K562 (cell line): ENCODE measurements around the gene UTP11. TPM values are rescaled to one million over a fixed set of nuclear protein-coding genes. Genes with fewer than 3 reads are reported as not detected.

ENCODE experiments used
- BCL6 ChIP-seq: fragments of 250-450 bp; sonication (Bioruptor Pico); IDR thresholded peaks from 2 replicates; pipeline ENCODE4 v1.4.0; 2020
- CEBPB ChIP-seq: fragments of 450-650 bp; IDR thresholded peaks from 2 replicates; pipeline ENCODE4 v1.6.1; 2016; ENCODE audit warnings: missing genetic modification characterization, missing compliant biosample characterization
- CUX1 ChIP-seq: fragments of 200-800 bp; sonication (Bioruptor generic); IDR thresholded peaks from 2 replicates; pipeline ENCODE4 v1.6.1; 2016; ENCODE audit warnings: missing genetic modification characterization, missing compliant biosample characterization
- E2F6 ChIP-seq, 2 experiments: IDR thresholded peaks; 2 replicates each; pipeline ENCODE4 v1.6.1; 2011; ENCODE audit warnings: borderline replicate concordance in 1 of 2, control low read depth in 1 of 2, low read depth in 1 of 2, low read length in 1 of 2, mild to moderate bottlenecking in 1 of 2, mixed read lengths in 1 of 2, moderate library complexity in 1 of 2; ENCODE audit not compliant: insufficient read depth in 1 of 2, insufficient read length in 1 of 2, poor library complexity in 1 of 2, severe bottlenecking in 1 of 2; ENCODE audit errors: extremely low read depth in 1 of 2
- HOMEZ ChIP-seq: fragments of 250-450 bp; sonication (Bioruptor Pico); IDR thresholded peaks from 2 replicates; pipeline ENCODE4 v1.4.0; 2020; ENCODE audit warnings: mild to moderate bottlenecking, moderate library complexity
- MTA1 ChIP-seq: fragments of 450-650 bp; IDR thresholded peaks from 2 replicates; pipeline ENCODE4 v1.6.1; 2017; ENCODE audit warnings: borderline replicate concordance
- MXI1 ChIP-seq: IDR thresholded peaks from 2 replicates; pipeline ENCODE4 v1.6.1; 2011; ENCODE audit warnings: low read depth, mild to moderate bottlenecking, improper control_type of control experiment, low read length
- NR2C1 ChIP-seq, 2 experiments: fragments of 450-650 bp; IDR thresholded peaks; 2 replicates each; pipeline ENCODE4 v1.6.1; 2017; ENCODE audit warnings: mild to moderate bottlenecking in 2 of 2, antibody characterized with exemption in 1 of 2, inconsistent platforms in 1 of 2, missing compliant biosample characterization in 1 of 2, missing genetic modification characterization in 1 of 2
- RREB1 ChIP-seq: fragments of 250-450 bp; sonication (Bioruptor Pico); IDR thresholded peaks from 2 replicates; pipeline ENCODE4 v1.4.0; 2020
- polyA plus RNA-seq, 8 experiments: library from polyadenylated mRNA; depleted of rRNA in 4 of 8; stranded (reverse) in 5 of 8; unstranded in 3 of 8; fragments of >200 nt; fragmentation: Nextera tagmentation in 2 of 8; fragmentation: Illumina TruSeq in 1 of 8; extraction: Ambion mirVana in 2 of 8; extraction: Trizol in 1 of 8; gene quantifications; 2 replicates each; pipeline versions ENCODE4 v1.2.1 to v1.2.3, GENCODE V29; 2011 to 2014; ENCODE audit warnings: inconsistent platforms in 1 of 8, missing spikeins in 1 of 8
- total RNA-seq, 7 experiments: library from RNA; depleted of rRNA in 6 of 7; stranded (reverse); fragments of >200 nt in 6 of 7; fragmentation: Illumina TruSeq in 2 of 7; extraction: Trizol in 2 of 7; gene quantifications; 2 replicates each; pipeline versions ENCODE4 v1.2.1 to v1.2.3, GENCODE V29; 2011 to 2021; ENCODE audit warnings: low replicate concordance in 1 of 7
- TF ChIP-seq, protein P1 (sequence below): sonication (generic); formaldehyde crosslinking; IDR thresholded peaks from 2 replicates; pipeline ENCODE4 v1.8.0; 2022; ENCODE audit warnings: mild to moderate bottlenecking, missing genetic modification reagents

Gene UTP11
- total and polyA plus RNA-seq, 9 of the 15 experiments (the other 6 are each of a cell fraction or from before 2014, with no cell fraction given) = 91.1 to 378 (median 221) TPM

DNA sequence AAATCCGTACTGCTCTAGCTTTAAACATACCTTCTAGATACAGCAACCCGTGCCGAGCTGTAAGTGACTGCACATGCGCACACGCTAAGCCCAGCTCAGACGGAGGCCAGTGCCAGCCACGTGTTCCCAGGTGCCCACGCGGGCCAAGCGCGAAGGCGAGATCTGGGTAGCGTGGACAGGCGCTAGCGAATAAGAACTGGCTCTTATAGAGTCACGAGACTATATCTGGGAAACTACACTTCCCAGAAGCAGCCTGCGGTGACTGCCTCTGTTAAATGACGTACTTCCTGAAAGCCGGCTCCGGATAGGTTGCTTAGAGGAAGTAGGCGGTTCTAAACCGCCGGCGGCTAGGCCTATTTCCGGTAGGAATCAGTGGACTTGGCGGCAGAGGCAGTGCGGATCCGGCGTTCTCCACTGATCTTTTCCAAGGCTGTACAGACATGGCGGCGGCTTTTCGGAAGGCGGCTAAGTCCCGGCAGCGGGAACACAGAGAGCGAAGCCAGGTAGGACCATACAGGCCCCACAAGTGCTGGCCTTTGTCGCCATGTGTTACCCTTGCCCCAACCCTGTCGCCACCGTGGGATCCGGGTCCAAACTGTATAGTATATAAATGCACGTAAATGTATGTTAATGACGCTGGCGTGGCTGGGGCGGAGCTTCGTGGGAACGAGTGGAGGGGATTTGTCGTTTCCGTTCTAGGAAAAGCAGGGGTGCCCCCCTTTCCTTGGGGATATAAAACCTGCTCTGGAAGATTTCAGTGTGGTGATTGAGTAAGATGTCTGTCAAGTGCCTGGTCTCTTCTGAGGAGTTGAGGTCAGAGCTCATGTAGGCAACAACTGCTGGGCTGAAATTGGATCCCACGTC is at the start of gene UTP11 (continued):
- TF ChIP-seq E2F6 (IDR thresholded peaks at IDR 0.05; ENCODE audit: borderline replicate concordance in 1 of 2, extremely low read depth in 1 of 2, insufficient read depth in 1 of 2, insufficient read length in 1 of 2, low read depth in 1 of 2, low read length in 1 of 2, poor library complexity in 1 of 2, severe bottlenecking in 1 of 2) (peak; percentile 100), CUX1 (peak; percentile 97), MXI1 (peak; percentile 75), CEBPB (tag) (peak; percentile 73), RREB1 (peak; percentile 98), HOMEZ (peak; percentile 92; the same call in 1 of the 2 replicates), BCL6 (peak; percentile 90), NR2C1 (IDR thresholded peaks at IDR 0.05) (peak; percentile 65), NR2C1 (tag; IDR thresholded peaks at IDR 0.05) (peak; percentile 90), MTA1 (peak; percentile 97)
- TF ChIP-seq, protein P1, sequence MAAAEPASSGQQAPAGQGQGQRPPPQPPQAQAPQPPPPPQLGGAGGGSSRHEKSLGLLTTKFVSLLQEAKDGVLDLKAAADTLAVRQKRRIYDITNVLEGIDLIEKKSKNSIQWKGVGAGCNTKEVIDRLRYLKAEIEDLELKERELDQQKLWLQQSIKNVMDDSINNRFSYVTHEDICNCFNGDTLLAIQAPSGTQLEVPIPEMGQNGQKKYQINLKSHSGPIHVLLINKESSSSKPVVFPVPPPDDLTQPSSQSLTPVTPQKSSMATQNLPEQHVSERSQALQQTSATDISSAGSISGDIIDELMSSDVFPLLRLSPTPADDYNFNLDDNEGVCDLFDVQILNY (CRISPR knock-in tag) = peak; percentile 99
